GM19467 (cell line): ENCODE results near the gene ENTPD3.
A peak's percentile ranks its signal among the peaks of the same experiment; 100 is the strongest.

Source experiments
- ATAC-seq: cut with Tn5 transposase; IDR thresholded peaks from one replicate; pipeline ENCODE4 v1.9.1; 2021; ENCODE audit warnings: mild to moderate bottlenecking, moderate library complexity; ENCODE audit not compliant: unreplicated experiment

ENTPD3 gene

GRCh38 chr3:40398346-40398745, 11.4 kb downstream of the ENTPD3 start:
- no peak for ATAC-seq

GRCh38 chr3:40404591-40405198, 17.7 kb downstream of the ENTPD3 start:
- no peak for ATAC-seq

- no peak for ATAC-seq
Measured at GRCh38 chr3:40407007-40407406, 20.0 kb downstream of the ENTPD3 start.

- no peak for ATAC-seq
Measured at GRCh38 chr3:40407611-40408010, 20.6 kb downstream of the ENTPD3 start.

GRCh38 chr3:40414270-40414669, 27.3 kb downstream of the ENTPD3 start:
- ATAC-seq = no peak

GRCh38 chr3:40417845-40418543, 31.0 kb downstream of the ENTPD3 start:
- no peak for ATAC-seq

GRCh38 chr3:40422861-40423260, 35.9 kb downstream of the ENTPD3 start:
- no peak for ATAC-seq

- ATAC-seq = no peak
Measured at GRCh38 chr3:40427045-40427669, 40.2 kb downstream of the ENTPD3 start.

- no peak for ATAC-seq
Measured at GRCh38 chr3:40432793-40433192, 45.8 kb downstream of the ENTPD3 start.

- ATAC-seq = no peak
Measured at GRCh38 chr3:40437889-40438288, 50.9 kb downstream of the ENTPD3 start.

- no peak for ATAC-seq
Measured at GRCh38 chr3:40445062-40445461, 58.1 kb downstream of the ENTPD3 start.

- no peak for ATAC-seq
Measured at GRCh38 chr3:40445880-40446279, 58.9 kb downstream of the ENTPD3 start.

GRCh38 chr3:40450438-40450837, 63.5 kb downstream of the ENTPD3 start:
- no peak for ATAC-seq

- no peak for ATAC-seq
Measured at GRCh38 chr3:40451551-40451950, 64.6 kb downstream of the ENTPD3 start.

GRCh38 chr3:40452057-40452456, 65.1 kb downstream of the ENTPD3 start:
- ATAC-seq = no peak

GRCh38 chr3:40452562-40452875, 65.5 kb downstream of the ENTPD3 start:
- no peak for ATAC-seq

- peak; percentile 94 for ATAC-seq
Measured at GRCh38 chr3:40452876-40453730, 66.1 kb downstream of the ENTPD3 start.

- no peak for ATAC-seq
Measured at GRCh38 chr3:40453933-40454332, 66.9 kb downstream of the ENTPD3 start.

- ATAC-seq = no peak
Measured at GRCh38 chr3:40455328-40455727, 68.3 kb downstream of the ENTPD3 start.

- no peak for ATAC-seq
Measured at GRCh38 chr3:40456279-40456939, 69.4 kb downstream of the ENTPD3 start.
